Measurements from ENCODE around the gene XPO5. TPM values are rescaled to one million over a fixed set of nuclear protein-coding genes. Genes with fewer than 3 reads are reported as not detected.

XPO5 gene
- total and polyA plus RNA-seq, 2 of the 4 experiments (the other 2 are of a cell fraction) = 29.0 to 30.1 TPM

DNA sequence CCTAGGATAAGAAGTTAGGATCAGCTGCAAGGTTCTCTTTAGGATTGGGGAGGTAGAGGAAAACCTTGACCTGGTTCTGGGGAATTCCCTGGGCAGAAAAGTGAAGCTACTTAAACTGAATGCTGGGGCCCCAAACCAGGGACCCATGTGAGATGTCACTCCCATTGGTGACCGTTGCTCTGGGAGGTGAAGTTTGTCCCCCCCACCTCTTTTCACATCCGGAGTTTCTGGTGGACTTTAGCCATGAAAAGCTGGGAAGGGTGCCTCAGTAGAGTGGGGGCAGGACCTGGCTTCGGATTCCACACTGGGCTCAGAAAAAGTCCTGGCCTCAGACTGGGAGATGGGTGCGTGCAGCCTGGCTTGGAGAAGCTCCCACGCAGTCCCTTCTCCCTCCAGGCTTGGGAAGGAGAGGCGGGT lies 85.3 kb downstream of the XPO5 start:
- Histone ChIP-seq H4K5ac (ENCODE audit: low read depth, low read length) (no peak overlapping the region), H2AK5ac (ENCODE audit: low read depth, low read length) (no peak overlapping the region), H2BK20ac (ENCODE audit: low read depth, low read length) (no peak overlapping the region), H3K9me3 (ENCODE audit: control insufficient read depth, insufficient read depth, low read length) (no peaks in the 10 kb centered on the region), H4K91ac (ENCODE audit: insufficient read depth, low read depth, low read length) (no peak overlapping the region), H2BK120ac (ENCODE audit: low read depth, low read length) (no peak overlapping the region), H3K56ac (ENCODE audit: extremely low read depth, insufficient read depth, low read length) (no peak overlapping the region), H2AFZ (replicated peaks; ENCODE audit: low read length, poor library complexity) (no peak overlapping the region), H3K27ac (ENCODE audit: insufficient read depth, low read length) (no peak overlapping the region), H3K4me3 (ENCODE audit: insufficient read depth, low read depth, low read length) (no peak overlapping the region), H3K14ac (replicated peaks; ENCODE audit: low read depth, low read length) (no peak overlapping the region), H3K4ac (ENCODE audit: low read depth, low read length) (no peak overlapping the region), H3K9me1 (ENCODE audit: insufficient read depth, low read length) (peaks cover 51% of the 10 kb centered on the region), H3K23ac (ENCODE audit: low read depth, low read length) (no peak overlapping the region), H2BK5ac (ENCODE audit: low read depth, low read length, poor library complexity, severe bottlenecking) (no peak overlapping the region), H2AK9ac (replicated peaks; ENCODE audit: low read depth, low read length, poor library complexity) (no peak overlapping the region), H4K8ac (ENCODE audit: low read depth in 2 of 2, low read length in 2 of 2) (no peak overlapping the region), H2BK15ac (ENCODE audit: low read depth, low read length) (no peak overlapping the region), H4K20me1 (ENCODE audit: insufficient read depth, low read length) (peaks cover 22% of the 10 kb centered on the region; the same call in 1 of the 2 replicates), H3K27me3 (ENCODE audit: control insufficient read depth, insufficient read depth, low read length) (no peaks in the 10 kb centered on the region), H3K79me1 (ENCODE audit: low read depth in 1 of 2, low read length in 2 of 2) (peaks cover 31 to 76% of the 10 kb centered on the region in 2 experiments), H3K4me2 (ENCODE audit: low read depth, low read length) (no peak overlapping the region), H3K36me3 (ENCODE audit: control insufficient read depth, insufficient read depth, low read length) (peaks cover 1% of the 10 kb centered on the region), H3K18ac (ENCODE audit: low read depth, low read length) (no peak overlapping the region), H3K9ac (ENCODE audit: low read depth, low read length) (no peak overlapping the region), H3K4me1 (ENCODE audit: control insufficient read depth, insufficient read depth, low read length) (peaks cover 27% of the 10 kb centered on the region)
- DNase-seq = no peak
- TF ChIP-seq, protein P1, sequence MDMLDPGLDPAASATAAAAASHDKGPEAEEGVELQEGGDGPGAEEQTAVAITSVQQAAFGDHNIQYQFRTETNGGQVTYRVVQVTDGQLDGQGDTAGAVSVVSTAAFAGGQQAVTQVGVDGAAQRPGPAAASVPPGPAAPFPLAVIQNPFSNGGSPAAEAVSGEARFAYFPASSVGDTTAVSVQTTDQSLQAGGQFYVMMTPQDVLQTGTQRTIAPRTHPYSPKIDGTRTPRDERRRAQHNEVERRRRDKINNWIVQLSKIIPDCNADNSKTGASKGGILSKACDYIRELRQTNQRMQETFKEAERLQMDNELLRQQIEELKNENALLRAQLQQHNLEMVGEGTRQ (IDR thresholded peaks at IDR 0.05; ENCODE audit: low read depth, low read length) = no peak
- TF ChIP-seq, protein P2, sequence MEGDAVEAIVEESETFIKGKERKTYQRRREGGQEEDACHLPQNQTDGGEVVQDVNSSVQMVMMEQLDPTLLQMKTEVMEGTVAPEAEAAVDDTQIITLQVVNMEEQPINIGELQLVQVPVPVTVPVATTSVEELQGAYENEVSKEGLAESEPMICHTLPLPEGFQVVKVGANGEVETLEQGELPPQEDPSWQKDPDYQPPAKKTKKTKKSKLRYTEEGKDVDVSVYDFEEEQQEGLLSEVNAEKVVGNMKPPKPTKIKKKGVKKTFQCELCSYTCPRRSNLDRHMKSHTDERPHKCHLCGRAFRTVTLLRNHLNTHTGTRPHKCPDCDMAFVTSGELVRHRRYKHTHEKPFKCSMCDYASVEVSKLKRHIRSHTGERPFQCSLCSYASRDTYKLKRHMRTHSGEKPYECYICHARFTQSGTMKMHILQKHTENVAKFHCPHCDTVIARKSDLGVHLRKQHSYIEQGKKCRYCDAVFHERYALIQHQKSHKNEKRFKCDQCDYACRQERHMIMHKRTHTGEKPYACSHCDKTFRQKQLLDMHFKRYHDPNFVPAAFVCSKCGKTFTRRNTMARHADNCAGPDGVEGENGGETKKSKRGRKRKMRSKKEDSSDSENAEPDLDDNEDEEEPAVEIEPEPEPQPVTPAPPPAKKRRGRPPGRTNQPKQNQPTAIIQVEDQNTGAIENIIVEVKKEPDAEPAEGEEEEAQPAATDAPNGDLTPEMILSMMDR (conservative IDR thresholded peaks at IDR 0.05; ENCODE audit: low read depth, low read length) = no peak
- TF ChIP-seq RCOR1 (IDR thresholded peaks at IDR 0.05; ENCODE audit: insufficient replicate concordance, low read length) = no peak
- TF ChIP-seq NFE2L2 (IDR thresholded peaks at IDR 0.05; ENCODE audit: low read depth, low read length) = no peak
- TF ChIP-seq MAZ (IDR thresholded peaks at IDR 0.05; ENCODE audit: borderline replicate concordance, low read depth, low read length) = no peak
- TF ChIP-seq CEBPB (IDR thresholded peaks at IDR 0.05; ENCODE audit: low read depth, low read length) = no peak
- TF ChIP-seq BHLHE40 (IDR thresholded peaks at IDR 0.05; ENCODE audit: low read depth, low read length) = no peak
- TF ChIP-seq MAFK (IDR thresholded peaks at IDR 0.05; ENCODE audit: low read depth, low read length) = no peak
- TF ChIP-seq SMC3 (IDR thresholded peaks at IDR 0.05; ENCODE audit: low read depth, low read length) = no peak
- TF ChIP-seq POLR2A (IDR thresholded peaks at IDR 0.05; ENCODE audit: low read depth, low read length) = no peak
- TF ChIP-seq FOS (IDR thresholded peaks at IDR 0.05; ENCODE audit: low read depth, low read length) = no peak
- no peak for TF ChIP-seq RFX5 (IDR thresholded peaks at IDR 0.05; ENCODE audit: low read depth, low read length)
- no peak for TF ChIP-seq RAD21 (IDR thresholded peaks at IDR 0.05; ENCODE audit: low read length)
- no peak for TF ChIP-seq ELK1 (IDR thresholded peaks at IDR 0.05; ENCODE audit: borderline replicate concordance, low read depth, low read length)
- no peak for TF ChIP-seq CHD1 (IDR thresholded peaks at IDR 0.05; ENCODE audit: low read depth, low read length)
- TF ChIP-seq MXI1 (IDR thresholded peaks at IDR 0.05; ENCODE audit: borderline replicate concordance, low read depth, low read length) = no peak
- CTCF ChIA-PET = interaction anchor here (1.5 kb wide), 1 partner anchor 17 kb away, joined by 6 read pairs; no protein-coding TSS in a partner anchor
- intact Hi-C loops (cut with micrococcal nuclease) = no loop called here
- no peak for ATAC-seq (ENCODE audit: low read depth)
- BruUV-seq (replicated peaks) = no TSS peak
- dilution Hi-C loops (cut with HindIII; ENCODE audit: low sequenced_read_pairs, unreplicated experiment) = no loop called here
- POLR2A ChIA-PET (ENCODE audit: unreplicated experiment) = no interaction called here
- WGBS, 2 experiments (ENCODE audit: extremely low coverage in 2 of 2, insufficient read length in 1 of 2) = no CpG with 5 or more reads among the region's 6 CpGs
- in situ Hi-C loops (cut with MboI; ENCODE audit: low sequenced_read_pairs) = loop anchor here (5.0 to 10.0 kb wide), 2 partner anchors 46 to 233 kb away; no protein-coding TSS in a partner anchor
